Measurements from ENCODE around the gene NAT16.
"Not testable (repeated sequence)": the region's sequence is repeated elsewhere in the genome, so short reads cannot be mapped to it uniquely, and the experiment has no call there.

Gene NAT16

GRCh38 chr7:101125989-101126650, 54.0 kb downstream of the NAT16 start:
- DNase-seq, result no peak

GRCh38 chr7:101124376-101125056, 55.6 kb downstream of the NAT16 start:
- no peak for DNase-seq

GRCh38 chr7:101123703-101124068, 56.4 kb downstream of the NAT16 start:
- DNase-seq, result no peak

- no peak for DNase-seq
Measured at GRCh38 chr7:101122933-101123702, 57.0 kb downstream of the NAT16 start.

DNA sequence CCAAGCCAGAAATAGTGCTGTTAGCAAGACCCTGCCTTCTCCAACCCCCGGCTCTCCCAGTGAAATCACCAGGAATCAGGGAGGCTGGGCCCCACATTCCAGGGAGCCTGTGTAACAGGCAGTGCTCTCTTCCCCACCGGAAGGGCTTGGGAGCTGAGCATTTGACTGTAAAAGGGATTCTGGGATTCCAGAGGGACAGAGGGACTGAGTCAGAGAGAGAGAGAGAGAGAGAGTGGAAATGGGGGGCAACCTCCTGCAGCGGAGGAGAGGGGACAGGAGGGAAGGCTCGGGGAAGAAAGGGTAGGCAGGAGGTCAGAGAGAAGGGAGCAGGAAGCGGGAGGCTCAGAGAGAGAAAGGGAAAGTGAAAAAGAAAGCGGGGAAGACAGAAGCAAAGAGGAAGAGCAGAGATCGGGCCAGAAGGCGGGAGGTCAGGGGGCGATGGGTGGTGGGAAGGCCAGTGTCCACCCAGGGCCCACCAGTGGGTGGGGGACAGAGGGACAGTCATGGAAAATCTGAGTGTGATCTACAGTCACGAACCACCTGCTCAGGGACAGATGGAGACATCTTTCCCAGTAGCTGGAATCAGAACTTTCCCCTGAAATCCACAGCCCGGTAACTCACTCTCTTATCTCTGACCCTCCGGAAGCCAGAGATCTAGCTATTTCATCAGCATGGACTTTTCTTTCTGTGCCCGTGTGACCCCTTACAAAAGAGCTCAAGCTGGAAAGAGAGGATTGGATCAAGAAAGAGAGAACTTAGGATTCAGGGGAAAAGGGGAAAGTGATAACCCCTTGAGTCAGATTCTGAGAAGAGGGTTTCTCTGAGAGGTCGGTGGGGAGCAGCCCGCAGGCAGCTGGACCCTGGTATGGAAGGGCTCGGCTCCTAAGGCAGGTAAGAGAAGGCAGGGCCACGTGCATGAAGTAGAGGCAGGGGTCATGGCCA, 57.8 kb downstream of the NAT16 start:
- DNase-seq, result no peak

GRCh38 chr7:101121631-101121990, 58.5 kb downstream of the NAT16 start:
- not testable (repeated sequence) for DNase-seq

Data from NCI-H1436 treated with DMSO at 0.1 percent for 48 hours (cell line).